ENCODE results near the gene RASA1.
"Not testable (repeated sequence)": the region's sequence is repeated elsewhere in the genome, so short reads cannot be mapped to it uniquely, and the experiment has no call there.

The RASA1 gene

GRCh38 chr5:87267574-87268125, at the start of gene RASA1:
Gene RASA1 (plus strand): TSS chr5:87267883. CDS start chr5:87268452, 569 bp downstream.
- peak; percentile 69 to 76 for DNase-seq (ENCODE audit: low read depth in 2 of 2)

- no peak for DNase-seq (ENCODE audit: low read depth in 2 of 2)
Measured at GRCh38 chr5:87229780-87230179, 37.9 kb upstream of the RASA1 start.

GRCh38 chr5:87231037-87231808, 36.5 kb upstream of the RASA1 start:
- DNase-seq (ENCODE audit: low read depth in 2 of 2), result no peak

- DNase-seq (ENCODE audit: low read depth in 2 of 2), result no peak
Measured at GRCh38 chr5:87233143-87233542, 34.5 kb upstream of the RASA1 start.

GRCh38 chr5:87241555-87241954, 26.1 kb upstream of the RASA1 start:
- DNase-seq (ENCODE audit: low read depth in 2 of 2), result no peak

GRCh38 chr5:87242242-87242641, 25.4 kb upstream of the RASA1 start:
- DNase-seq (ENCODE audit: low read depth in 2 of 2), result no peak

- DNase-seq (ENCODE audit: low read depth in 2 of 2), result peak; percentile 17
Measured at GRCh38 chr5:87243161-87243844, 24.4 kb upstream of the RASA1 start.

- DNase-seq (ENCODE audit: low read depth in 2 of 2), result no peak
Measured at GRCh38 chr5:87245451-87245850, 22.2 kb upstream of the RASA1 start.

- no peak for DNase-seq (ENCODE audit: low read depth in 2 of 2)
Measured at GRCh38 chr5:87246061-87246460, 21.6 kb upstream of the RASA1 start.

GRCh38 chr5:87252283-87252605, 15.4 kb upstream of the RASA1 start:
- no peak for DNase-seq (ENCODE audit: low read depth in 2 of 2)

GRCh38 chr5:87254035-87254434, 13.6 kb upstream of the RASA1 start:
- DNase-seq (ENCODE audit: low read depth in 2 of 2), result no peak

GRCh38 chr5:87258507-87258906, 9.2 kb upstream of the RASA1 start:
- DNase-seq (ENCODE audit: low read depth in 2 of 2), result no peak

GRCh38 chr5:87260604-87261192, 7.0 kb upstream of the RASA1 start:
- no peak for DNase-seq (ENCODE audit: low read depth in 2 of 2)

- DNase-seq (ENCODE audit: low read depth in 2 of 2), result no peak
Measured at GRCh38 chr5:87263498-87263897, 4.2 kb upstream of the RASA1 start.

- DNase-seq (ENCODE audit: low read depth in 2 of 2), result no peak
Measured at GRCh38 chr5:87266914-87267573, 639 bp upstream of the RASA1 start.

GRCh38 chr5:87268126-87268969, 665 bp downstream of the RASA1 start:
- peak; percentile 8 to 28 for DNase-seq (ENCODE audit: low read depth in 2 of 2)

GRCh38 chr5:87268970-87269377, 1.3 kb downstream of the RASA1 start:
- no peak for DNase-seq (ENCODE audit: low read depth in 2 of 2)

GRCh38 chr5:87270888-87271287, 3.2 kb downstream of the RASA1 start:
- DNase-seq (ENCODE audit: low read depth in 2 of 2), result not testable (repeated sequence)

GRCh38 chr5:87276655-87277054, 9.0 kb downstream of the RASA1 start:
- no peak for DNase-seq (ENCODE audit: low read depth in 2 of 2)

GRCh38 chr5:87277279-87277835, 9.7 kb downstream of the RASA1 start:
- no peak for DNase-seq (ENCODE audit: low read depth in 2 of 2)

- no peak for DNase-seq (ENCODE audit: low read depth in 2 of 2)
Measured at GRCh38 chr5:87278590-87279100, 11.0 kb downstream of the RASA1 start.
